Activated CD4-positive, alpha-beta memory T cell treated with anti-CD3 and anti-CD28 coated beads for 36 hours (primary cell): Measurements from ENCODE around the gene LHFPL5. TPM values are rescaled to one million over a fixed set of nuclear protein-coding genes. Genes with fewer than 3 reads are reported as not detected.

Experiments used
- CTCF ChIA-PET: fragments of 350-600 bp; sonication (Branson Sonifier 250); formaldehyde crosslinking; loops from one replicate; lab custom pipeline; 2021; ENCODE audit warnings: antibody characterized with exemption, inconsistent platforms; lab: Charles Lee
- POLR2A ChIA-PET: fragments of 350-600 bp; sonication (Branson Sonifier 250); formaldehyde crosslinking; loops from one replicate; lab custom pipeline; 2021; ENCODE audit warnings: antibody characterized with exemption; lab: Charles Lee
- DNase-seq: peaks from one replicate; pipeline ENCODE4 v3.0.0-alpha.2; 2020
- H3K27ac Mint-ChIP-seq: one replicate; pipeline ENCODE4 v1.8.0; 2021; ENCODE audit warnings: mixed read lengths
- H3K27me3 Mint-ChIP-seq: one replicate; pipeline ENCODE4 v1.8.0; 2021; ENCODE audit warnings: mixed read lengths
- H3K36me3 Mint-ChIP-seq: one replicate; pipeline ENCODE4 v1.8.0; 2021; ENCODE audit warnings: mixed read lengths
- H3K4me1 Mint-ChIP-seq: one replicate; pipeline ENCODE4 v1.8.0; 2021; ENCODE audit warnings: low read depth, mixed read lengths
- H3K4me3 Mint-ChIP-seq: one replicate; pipeline ENCODE4 v1.8.0; 2021; ENCODE audit warnings: mild to moderate bottlenecking, mixed read lengths
- H3K9me3 Mint-ChIP-seq: one replicate; pipeline ENCODE4 v1.8.0; 2021; ENCODE audit warnings: mixed read lengths
- intact Hi-C: fragments of 100-400 bp; cut with micrococcal nuclease; formaldehyde crosslinking; loops from one replicate; pipeline ENCODE4 v1.15.1; 2023
- total RNA-seq, 2 experiments: library from RNA; stranded (reverse); gene quantifications; one replicate each; pipeline ENCODE4 v1.2.3, GENCODE V29; 2021

LHFPL5 gene
- total RNA-seq, 2 experiments from 2014 or later: not detected

- Mint-ChIP-seq H3K36me3 (peaks cover 20% of the 10 kb centered on the region), H3K27me3 (peaks cover 4% of the 10 kb centered on the region), H3K9me3 (no peaks in the 10 kb centered on the region), H3K27ac (no peak overlapping the region), H3K4me1 (no peaks in the 10 kb centered on the region), H3K4me3 (no peak overlapping the region)
- CTCF ChIA-PET: no interaction called here
- no peak for DNase-seq
- POLR2A ChIA-PET: no interaction called here
- intact Hi-C loops: no loop called here
These were observed 26.3 kb downstream of the LHFPL5 start for GRCh38 chr6:35831257-35832007.

- intact Hi-C loops: no loop called here
- no peak for DNase-seq
- POLR2A ChIA-PET: no interaction called here
- Mint-ChIP-seq H3K27me3 (peaks cover 1% of the 10 kb centered on the region), H3K4me3 (no peak overlapping the region), H3K36me3 (peaks cover 28% of the 10 kb centered on the region), H3K27ac (no peak overlapping the region), H3K4me1 (no peaks in the 10 kb centered on the region), H3K9me3 (no peaks in the 10 kb centered on the region)
- CTCF ChIA-PET: interaction anchor here (1.4 kb wide), 1 partner anchor 261 kb away, joined by 3 read pairs; no protein-coding TSS in a partner anchor
These were observed 28.4 kb downstream of the LHFPL5 start for GRCh38 chr6:35833536-35833935.

DNA sequence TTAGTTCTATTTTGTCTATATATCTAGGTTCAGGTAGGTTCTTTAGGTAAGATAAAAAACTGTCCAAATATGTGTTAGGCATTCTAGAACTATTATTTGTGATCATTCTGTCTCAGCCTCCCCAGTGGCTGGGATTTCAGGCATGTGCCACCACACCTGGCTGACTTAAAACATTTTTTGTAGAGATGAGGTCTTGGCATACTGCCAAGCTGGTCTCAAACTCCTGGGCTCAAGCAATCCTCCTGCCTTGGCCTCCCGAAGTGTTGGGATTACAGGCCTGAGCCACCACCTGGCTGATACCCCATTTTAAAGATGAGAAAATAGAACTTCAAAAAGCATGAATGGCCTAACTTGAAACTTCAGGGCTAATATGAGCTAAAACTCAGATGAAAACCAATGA lies 33.9 kb downstream of the LHFPL5 start:
- DNase-seq: no peak
- Mint-ChIP-seq H3K9me3 (no peaks in the 10 kb centered on the region), H3K4me1 (no peaks in the 10 kb centered on the region), H3K27me3 (no peaks in the 10 kb centered on the region), H3K27ac (no peak overlapping the region), H3K4me3 (no peak overlapping the region), H3K36me3 (peaks cover 46% of the 10 kb centered on the region)
- intact Hi-C loops: no loop called here
- ChIA-PET POLR2A (no interaction called here), CTCF (interaction anchor here (1.9 kb wide), 1 partner anchor 256 kb away, joined by 7 read pairs; no protein-coding TSS in a partner anchor)

DNA sequence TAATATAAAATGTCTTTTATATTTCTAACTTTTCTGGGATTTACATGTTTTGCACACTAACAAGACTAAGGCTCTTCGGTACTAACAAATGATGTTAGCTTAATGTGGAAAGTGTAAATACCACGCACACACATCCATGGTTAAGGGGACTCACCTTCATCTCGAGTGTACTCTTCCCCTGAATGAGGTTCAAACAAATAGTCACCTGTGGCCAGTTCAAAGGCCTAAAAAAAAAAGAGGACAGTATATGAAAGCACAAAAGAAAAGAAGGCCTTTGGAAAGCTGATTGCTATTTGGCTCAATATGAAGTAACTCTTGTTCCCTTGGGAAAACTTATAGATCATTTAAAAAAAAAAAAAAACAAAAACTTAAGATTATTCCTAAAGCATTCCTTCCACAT lies 37.2 kb downstream of the LHFPL5 start:
- no peaks in the 10 kb centered on the region for H3K4me1 Mint-ChIP-seq
- H3K27me3 Mint-ChIP-seq: no peaks in the 10 kb centered on the region
- H3K9me3 Mint-ChIP-seq: no peaks in the 10 kb centered on the region
- peaks cover 46% of the 10 kb centered on the region for H3K36me3 Mint-ChIP-seq
- H3K27ac Mint-ChIP-seq: no peak overlapping the region
- intact Hi-C loops: no loop called here
- POLR2A ChIA-PET: no interaction called here
- H3K4me3 Mint-ChIP-seq: no peak overlapping the region
- CTCF ChIA-PET: interaction anchor here (0.6 kb wide), 1 partner anchor 43 kb away, joined by 5 read pairs; no protein-coding TSS in a partner anchor
- no peak for DNase-seq

- peaks cover 48% of the 10 kb centered on the region for H3K36me3 Mint-ChIP-seq
These were observed 39.1 kb downstream of the LHFPL5 start for GRCh38 chr6:35844290-35844689.

GRCh38 chr6:35850208-35850607 lies 45.1 kb downstream of the LHFPL5 start:
- Mint-ChIP-seq H3K27me3 (no peaks in the 10 kb centered on the region), H3K27ac (no peak overlapping the region), H3K9me3 (peaks cover 6% of the 10 kb centered on the region), H3K36me3 (peaks cover 67% of the 10 kb centered on the region), H3K4me3 (no peak overlapping the region), H3K4me1 (no peaks in the 10 kb centered on the region)
- ChIA-PET POLR2A (no interaction called here), CTCF (no interaction called here)
- no peak for DNase-seq
- intact Hi-C loops: no loop called here

More at GRCh38 chr6:35844290-35844689, 39.1 kb downstream of the LHFPL5 start:
- no peaks in the 10 kb centered on the region for H3K27me3 Mint-ChIP-seq
- H3K27ac Mint-ChIP-seq: no peak overlapping the region
- DNase-seq: no peak
- intact Hi-C loops: no loop called here
- CTCF ChIA-PET: no interaction called here
- POLR2A ChIA-PET: no interaction called here
- H3K4me1 Mint-ChIP-seq: no peaks in the 10 kb centered on the region
- H3K4me3 Mint-ChIP-seq: no peak overlapping the region
- H3K9me3 Mint-ChIP-seq: peaks cover 6% of the 10 kb centered on the region

DNA sequence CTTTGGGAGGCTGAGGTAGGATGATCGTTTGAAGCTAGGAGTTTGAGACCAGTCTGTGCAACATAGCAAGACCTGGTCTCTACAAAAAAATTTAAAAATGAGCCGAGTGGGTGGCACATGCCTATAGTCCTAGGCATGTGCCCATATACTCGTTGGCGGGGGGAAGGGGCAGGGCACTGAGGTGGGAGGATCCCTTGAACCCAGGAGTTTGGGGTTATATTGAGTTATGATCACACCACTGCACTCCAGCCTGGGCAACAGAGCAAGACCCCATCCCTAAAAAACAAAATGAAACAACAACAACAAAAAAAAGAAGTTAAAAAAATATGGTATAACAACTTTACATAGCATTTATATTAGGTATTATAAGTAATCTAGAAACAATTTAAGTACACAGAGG lies 47.8 kb downstream of the LHFPL5 start:
- Mint-ChIP-seq H3K27ac (no peak overlapping the region), H3K4me3 (no peak overlapping the region), H3K27me3 (no peaks in the 10 kb centered on the region), H3K9me3 (peaks cover 6% of the 10 kb centered on the region), H3K36me3 (peaks cover 72% of the 10 kb centered on the region), H3K4me1 (no peaks in the 10 kb centered on the region)
- intact Hi-C loops: no loop called here
- DNase-seq: no peak
- ChIA-PET CTCF (no interaction called here), POLR2A (no interaction called here)

DNA sequence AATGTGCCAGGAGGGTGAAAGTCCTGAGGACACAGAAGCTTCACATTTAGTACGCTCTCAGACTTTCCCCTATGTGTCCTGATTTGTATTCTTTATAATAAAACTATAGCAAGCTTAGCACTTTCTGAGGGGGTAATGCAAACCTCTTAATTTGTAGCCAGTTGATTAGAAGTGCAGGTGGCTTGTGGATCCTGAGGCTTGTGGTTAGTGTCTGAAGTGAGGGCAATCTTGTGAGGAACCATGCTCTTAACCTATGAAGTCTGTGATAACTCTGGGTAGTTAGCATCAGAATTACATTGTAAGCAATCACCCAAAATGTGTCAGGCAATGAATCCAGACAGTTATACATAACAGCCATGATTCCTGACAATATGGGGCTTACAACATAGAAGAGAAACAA lies 51.1 kb downstream of the LHFPL5 start:
- CTCF ChIA-PET: no interaction called here
- Mint-ChIP-seq H3K27ac (no peak overlapping the region), H3K36me3 (peaks cover 67% of the 10 kb centered on the region), H3K27me3 (no peaks in the 10 kb centered on the region), H3K4me3 (no peak overlapping the region), H3K9me3 (no peaks in the 10 kb centered on the region), H3K4me1 (peaks cover 2% of the 10 kb centered on the region)
- no peak for DNase-seq
- POLR2A ChIA-PET: no interaction called here
- intact Hi-C loops: no loop called here

- Mint-ChIP-seq H3K27ac (no peak overlapping the region), H3K4me1 (peaks cover 2% of the 10 kb centered on the region), H3K4me3 (no peak overlapping the region), H3K9me3 (no peaks in the 10 kb centered on the region), H3K36me3 (peaks cover 67% of the 10 kb centered on the region), H3K27me3 (no peaks in the 10 kb centered on the region)
- no peak for DNase-seq
- POLR2A ChIA-PET: no interaction called here
- CTCF ChIA-PET: interaction anchor here (0.7 kb wide), 1 partner anchor 1449 kb away, joined by 4 read pairs; no protein-coding TSS in a partner anchor
- intact Hi-C loops: no loop called here
These were observed 52.7 kb downstream of the LHFPL5 start for GRCh38 chr6:35857853-35858252.

GRCh38 chr6:35859367-35859766 lies 54.2 kb downstream of the LHFPL5 start:
- Mint-ChIP-seq H3K4me3 (no peak overlapping the region), H3K36me3 (peaks cover 65% of the 10 kb centered on the region), H3K27ac (no peak overlapping the region), H3K4me1 (peaks cover 2% of the 10 kb centered on the region), H3K9me3 (no peaks in the 10 kb centered on the region), H3K27me3 (no peaks in the 10 kb centered on the region)
- CTCF ChIA-PET: no interaction called here
- intact Hi-C loops: no loop called here
- POLR2A ChIA-PET: no interaction called here
- no peak for DNase-seq

Other genes starting within 250 kb of the LHFPL5 start
- gene FKBP5, start 116.4 kb upstream of the LHFPL5 start, total RNA-seq: 100 to 1,000 TPM; 111 to 112 TPM
- gene ARMC12, start 68.3 kb upstream of the LHFPL5 start, total RNA-seq: 1 to 10 TPM; 1.5 to 1.6 TPM
- not detected for gene CLPSL2, start 28.8 kb upstream of the LHFPL5 start, total RNA-seq
- gene CLPSL1, start 24.3 kb upstream of the LHFPL5 start, total RNA-seq: not detected
- not detected for gene CLPS, start 8.0 kb upstream of the LHFPL5 start, total RNA-seq
- 100 to 1,000 TPM; 134 to 143 TPM for gene SRPK1, start 115.7 kb downstream of the LHFPL5 start, total RNA-seq
- gene SLC26A8, start 219.3 kb downstream of the LHFPL5 start, total RNA-seq: not detected
- 10 to 100 TPM; 39.3 to 44.0 TPM for gene MAPK14, start 222.5 kb downstream of the LHFPL5 start, total RNA-seq